MM.1S (cell line): ENCODE measurements around the gene LHPP.

Source experiments
- EZH2 ChIP-seq: fragments of 300-600 bp; sonication (generic); optimal IDR thresholded peaks from 2 replicates; pipeline ENCODE3; 2017; ENCODE audit warnings: low read depth, mild to moderate bottlenecking, antibody characterized with exemption, low read length, mixed read lengths
- EZH2phosphoT487 ChIP-seq: fragments of 300-600 bp; sonication (generic); IDR thresholded peaks from 2 replicates; pipeline ENCODE4 v1.6.1; 2018; ENCODE audit warnings: antibody characterized with exemption, low read length
- TF ChIP-seq, protein P1 (sequence below): fragments of 300-600 bp; sonication (generic); IDR thresholded peaks from 2 replicates; pipeline ENCODE4 v1.5.1; 2016; ENCODE audit warnings: antibody characterized with exemption, low read length, mixed read lengths

DNA sequence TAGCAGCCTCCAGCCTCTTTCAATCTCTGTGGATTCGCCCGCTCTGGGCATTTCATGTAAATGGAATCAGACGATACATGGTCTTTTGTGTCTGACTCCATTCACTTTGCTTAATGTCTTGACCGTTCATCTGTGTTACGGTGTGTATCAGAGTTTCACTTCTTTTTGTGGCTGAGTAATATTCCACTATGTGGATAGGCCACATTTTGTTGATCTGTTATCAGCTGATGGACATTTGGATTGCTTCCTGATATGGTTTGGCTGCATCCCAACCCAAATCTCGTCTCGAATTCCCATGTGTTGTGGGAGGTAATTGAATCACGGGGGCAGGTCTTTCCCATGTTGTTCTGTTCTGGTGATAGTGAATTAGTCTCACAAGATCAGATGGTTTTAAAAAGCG is 109.0 kb downstream of the LHPP start:
- TF ChIP-seq, protein P1, sequence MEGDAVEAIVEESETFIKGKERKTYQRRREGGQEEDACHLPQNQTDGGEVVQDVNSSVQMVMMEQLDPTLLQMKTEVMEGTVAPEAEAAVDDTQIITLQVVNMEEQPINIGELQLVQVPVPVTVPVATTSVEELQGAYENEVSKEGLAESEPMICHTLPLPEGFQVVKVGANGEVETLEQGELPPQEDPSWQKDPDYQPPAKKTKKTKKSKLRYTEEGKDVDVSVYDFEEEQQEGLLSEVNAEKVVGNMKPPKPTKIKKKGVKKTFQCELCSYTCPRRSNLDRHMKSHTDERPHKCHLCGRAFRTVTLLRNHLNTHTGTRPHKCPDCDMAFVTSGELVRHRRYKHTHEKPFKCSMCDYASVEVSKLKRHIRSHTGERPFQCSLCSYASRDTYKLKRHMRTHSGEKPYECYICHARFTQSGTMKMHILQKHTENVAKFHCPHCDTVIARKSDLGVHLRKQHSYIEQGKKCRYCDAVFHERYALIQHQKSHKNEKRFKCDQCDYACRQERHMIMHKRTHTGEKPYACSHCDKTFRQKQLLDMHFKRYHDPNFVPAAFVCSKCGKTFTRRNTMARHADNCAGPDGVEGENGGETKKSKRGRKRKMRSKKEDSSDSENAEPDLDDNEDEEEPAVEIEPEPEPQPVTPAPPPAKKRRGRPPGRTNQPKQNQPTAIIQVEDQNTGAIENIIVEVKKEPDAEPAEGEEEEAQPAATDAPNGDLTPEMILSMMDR, result no peak
- TF ChIP-seq EZH2, result no peak
- no peak for TF ChIP-seq EZH2phosphoT487
